Camera-type eye (tissue), 1 donor: ENCODE data around the gene ADH1B. TPM values are rescaled to one million over a fixed set of nuclear protein-coding genes. Genes with fewer than 3 reads are reported as not detected.

Experiments
- total RNA-seq: library from RNA; depleted of rRNA; stranded (reverse); fragments of >200 nt; gene quantifications from one replicate; pipeline ENCODE4 v1.2.3, GENCODE V29; 2014

ADH1B gene
- total RNA-seq: 8.9 TPM

GRCh38 chr4:99321241-99322191, at the start of gene ADH1B:
Gene ADH1B, minus strand, starts transcription at chr4:99321401. Its CDS starts 70 bp downstream, at chr4:99321331.

DNA sequence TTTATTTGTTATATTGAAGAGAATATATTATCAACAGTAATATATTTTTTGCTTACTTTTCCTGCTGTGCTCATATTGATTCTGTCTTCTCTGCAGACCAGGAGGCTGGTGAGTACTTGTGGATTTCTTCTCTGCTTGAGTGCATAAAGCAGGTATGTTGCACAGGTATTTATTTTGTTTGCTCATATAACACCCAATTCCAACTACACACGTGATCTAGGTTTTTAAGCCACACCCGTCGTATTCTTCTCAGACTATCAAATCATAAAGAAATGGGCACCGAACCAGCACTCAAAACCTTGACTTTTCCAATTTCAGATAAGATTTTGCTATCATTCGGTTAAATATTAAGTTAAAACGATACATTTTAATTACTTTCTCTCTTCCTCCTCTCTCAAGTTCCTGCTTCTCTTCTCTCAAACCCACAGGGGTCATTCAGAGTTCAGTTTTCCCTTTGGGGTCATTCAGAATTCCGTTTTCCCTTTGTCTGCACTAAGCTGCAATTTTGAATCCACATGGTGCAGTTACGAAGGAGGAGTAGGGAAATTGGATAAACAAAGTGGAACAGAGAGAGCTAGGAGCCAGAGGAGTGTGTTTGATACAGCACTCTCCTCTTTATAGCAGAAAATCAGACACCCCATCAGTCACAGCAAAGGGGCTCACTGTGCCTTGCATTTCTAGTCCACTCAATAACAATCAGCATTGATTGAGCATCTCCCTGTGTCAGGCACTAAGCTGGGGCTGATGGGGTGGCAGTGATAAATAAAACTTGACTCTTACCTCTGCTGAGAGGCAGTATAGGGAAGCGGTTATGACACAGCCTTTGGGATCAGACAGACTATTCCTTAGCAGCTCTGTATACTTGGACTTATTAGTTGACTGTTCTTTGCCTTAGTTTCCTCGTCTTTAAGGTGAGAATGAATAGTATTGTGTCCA, 31.7 kb upstream of the ADH1B start, which contains the start of gene ADH1C:
TSS of gene ADH1C (minus strand) at position 145 of the 936 bp plus-strand sequence. CDS start at position 74, 71 bp downstream.

DNA sequence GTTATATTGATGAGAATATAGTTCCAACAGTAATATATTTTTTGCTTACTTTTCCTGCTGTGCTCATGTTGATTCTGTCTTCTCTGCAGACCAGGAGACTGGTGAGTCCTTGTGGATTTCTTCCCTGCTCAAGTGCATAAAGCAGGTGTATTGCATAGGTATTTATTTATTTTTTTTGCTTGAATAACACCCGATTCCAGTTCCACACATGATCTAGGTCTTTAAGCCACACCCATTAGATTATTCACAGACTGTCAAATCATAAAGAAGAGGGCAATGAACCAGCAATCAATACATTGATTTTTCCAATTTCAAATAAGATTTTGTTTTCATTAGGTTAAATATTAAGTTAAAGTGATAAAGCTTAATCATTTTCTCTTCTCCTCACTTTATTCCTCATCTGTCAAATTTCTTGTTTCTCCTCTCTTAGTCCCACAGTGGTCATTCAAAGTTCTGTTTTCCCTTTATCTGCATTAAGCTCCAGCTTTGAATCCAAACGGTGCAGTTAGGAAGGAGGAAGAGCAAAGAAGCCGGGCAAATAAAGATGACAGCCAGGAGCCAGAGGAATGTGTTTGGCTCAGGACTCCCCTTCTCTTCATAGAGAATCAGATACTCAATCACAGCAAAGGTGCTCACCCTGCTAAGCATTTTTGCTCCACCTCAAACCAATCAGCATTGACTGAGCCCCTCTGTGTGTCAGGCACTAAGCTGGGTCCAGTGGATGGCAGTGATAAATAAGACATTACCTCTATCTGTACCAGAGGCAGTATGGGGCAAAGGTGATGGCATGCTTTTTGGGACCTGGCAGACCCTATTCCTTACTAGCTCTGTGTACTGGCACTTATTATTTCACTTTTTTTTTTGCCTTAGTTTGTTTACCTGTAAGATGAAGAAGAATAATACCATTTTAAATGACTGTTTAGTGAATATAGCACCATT, 30.1 kb downstream of the ADH1B start, which contains the start of gene ADH1A:
TSS of gene ADH1A (minus strand) at position 138 of the 939 bp plus-strand sequence. CDS start at position 67, 71 bp downstream.

Other genes with a start within 250 kb of the ADH1B start
- 123 TPM for gene ADH5, start 232.6 kb downstream of the ADH1B start, total RNA-seq
- gene ADH4, start 177.1 kb downstream of the ADH1B start, total RNA-seq: not detected
- gene ADH6, start 102.2 kb downstream of the ADH1B start, total RNA-seq: not detected
- gene ADH1A, start 30.4 kb downstream of the ADH1B start, total RNA-seq: not detected
- 1.3 TPM for gene ADH1C, start 31.3 kb upstream of the ADH1B start, total RNA-seq
- 1.1 TPM for gene ADH7, start 113.9 kb upstream of the ADH1B start, total RNA-seq
- gene C4orf17, start 189.6 kb upstream of the ADH1B start, total RNA-seq: not detected
- gene TRMT10A, start 242.6 kb upstream of the ADH1B start, total RNA-seq: 15.4 TPM